Fibroblast of skin of back (primary cell): ENCODE measurements around the gene ACBD6.
"Not testable (repeated sequence)": the region's sequence is repeated elsewhere in the genome, so short reads cannot be mapped to it uniquely, and the experiment has no call there.

Source experiments
- DNase-seq: peaks from one replicate; pipeline ENCODE4 v3.0.0-alpha.2; 2013

Gene ACBD6

DNA sequence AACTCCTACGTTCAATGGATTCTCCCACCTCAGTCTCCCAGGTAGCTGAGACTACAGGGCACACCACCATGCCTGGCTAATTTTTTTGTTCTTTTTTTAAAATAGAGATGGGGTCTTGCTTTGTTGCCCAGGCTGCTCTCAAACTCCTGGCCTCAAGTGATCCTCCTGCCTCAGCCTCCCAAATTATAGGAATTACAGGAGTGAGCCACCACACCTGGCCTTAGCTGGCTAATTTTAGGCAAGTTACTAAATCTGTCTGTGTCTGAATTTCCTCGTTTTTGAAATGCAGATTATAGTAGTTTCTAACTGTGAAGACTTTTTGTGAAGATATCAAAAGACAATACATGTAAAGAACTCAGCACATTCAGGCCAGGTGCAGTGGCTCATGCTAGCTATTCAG is 13.7 kb downstream of the ACBD6 start:
- DNase-seq: no peak

- no peak for DNase-seq
These were observed 16.3 kb downstream of the ACBD6 start for GRCh38 chr1:180486092-180486491.

- no peak for DNase-seq
These were observed 17.9 kb downstream of the ACBD6 start for GRCh38 chr1:180484490-180484889.

DNA sequence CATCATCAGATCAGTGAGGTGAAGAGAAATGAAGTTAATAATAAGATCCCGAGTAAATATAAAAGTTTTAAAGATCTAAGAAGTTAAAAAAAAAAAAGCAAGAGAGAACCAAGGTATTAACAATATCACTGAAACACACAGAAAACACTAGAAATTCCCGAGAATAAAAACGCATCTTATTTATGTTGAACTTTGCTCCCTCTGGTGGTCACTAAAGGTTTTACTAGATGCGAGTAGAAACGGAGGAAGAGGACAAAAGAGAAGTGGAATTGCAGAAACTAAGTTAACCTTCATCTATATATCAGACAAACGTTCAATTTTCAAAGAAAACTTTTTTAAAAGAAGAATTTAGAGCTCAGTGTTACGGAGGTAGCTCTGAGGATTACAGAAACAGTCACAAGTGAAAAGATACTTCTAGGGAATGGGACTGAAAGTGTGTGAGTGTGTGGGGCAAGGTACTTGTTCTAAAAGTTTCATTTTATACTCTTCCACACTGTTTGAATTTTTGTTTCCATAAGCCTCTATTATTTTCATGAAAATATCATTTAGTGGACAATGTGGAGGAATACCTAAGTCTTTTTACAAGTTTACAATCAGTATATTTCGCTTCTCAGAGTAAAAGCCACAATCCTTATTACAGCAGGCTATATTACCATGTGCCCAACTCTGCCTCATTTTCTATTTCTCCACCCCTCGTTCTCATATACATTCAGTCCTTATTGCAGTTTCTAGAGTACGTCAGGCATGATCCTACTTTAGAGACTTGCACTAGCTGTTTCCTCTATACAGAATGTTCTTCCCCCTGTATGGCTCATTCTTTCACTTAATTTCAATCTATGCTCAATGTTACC is 19.7 kb downstream of the ACBD6 start:
- DNase-seq: peak; percentile 52

DNA sequence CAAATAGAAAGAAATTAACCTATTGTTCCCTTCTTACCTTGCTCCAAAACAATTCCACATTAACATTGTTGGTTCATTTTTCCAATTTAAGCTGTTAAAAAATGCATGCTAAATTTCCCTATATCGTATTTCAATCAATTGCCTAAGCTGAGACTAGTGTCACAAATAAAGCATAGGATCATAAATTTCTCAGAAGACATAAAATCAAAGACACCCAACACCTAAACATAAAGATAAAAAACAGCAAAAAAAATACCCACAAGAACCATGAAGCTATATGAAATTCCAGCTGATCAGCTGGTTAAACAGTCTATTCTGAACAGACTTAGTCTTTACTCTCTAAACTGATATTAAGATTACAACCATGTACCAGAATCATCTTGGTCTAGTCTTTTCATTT is 32.3 kb downstream of the ACBD6 start:
- DNase-seq: no peak

DNA sequence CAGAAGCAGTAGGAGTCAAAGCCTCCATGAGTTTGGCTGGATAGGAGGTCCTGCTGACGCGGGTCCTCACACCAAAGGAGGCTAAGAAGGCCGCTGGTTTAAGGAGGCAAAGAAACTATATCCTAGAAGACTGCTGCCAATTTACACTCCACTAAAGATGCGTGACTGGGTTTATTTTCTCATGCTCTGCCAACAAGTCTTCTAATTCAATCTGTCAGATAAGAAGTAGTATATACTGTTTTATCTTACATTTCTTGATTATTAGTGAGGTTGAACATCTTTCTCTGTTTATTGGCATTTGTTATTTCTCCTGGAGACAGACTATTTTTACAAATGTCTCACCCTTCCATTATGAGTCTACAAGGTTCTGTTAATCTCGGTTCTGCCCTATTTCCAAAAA is 34.1 kb downstream of the ACBD6 start:
- no peak for DNase-seq

DNA sequence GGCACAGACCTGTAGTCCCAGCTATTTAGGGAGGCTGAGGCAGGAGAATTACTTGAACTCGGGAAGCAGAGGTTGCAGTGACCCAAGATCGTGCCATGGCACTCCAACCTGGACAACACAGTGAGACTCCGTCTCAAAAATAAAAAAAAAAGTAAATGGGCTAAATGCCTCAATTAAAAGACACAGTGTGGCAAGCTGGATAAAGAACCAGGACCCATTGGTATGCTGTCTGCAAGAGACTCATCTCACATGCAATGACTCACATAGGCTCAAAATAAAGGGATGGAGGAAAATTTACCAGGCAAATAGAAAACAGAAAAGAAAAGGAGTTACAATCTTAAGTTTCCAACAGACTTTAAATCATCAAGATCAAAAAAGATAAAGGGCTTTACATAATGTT is 40.3 kb downstream of the ACBD6 start:
- DNase-seq: peak; percentile 6

DNA sequence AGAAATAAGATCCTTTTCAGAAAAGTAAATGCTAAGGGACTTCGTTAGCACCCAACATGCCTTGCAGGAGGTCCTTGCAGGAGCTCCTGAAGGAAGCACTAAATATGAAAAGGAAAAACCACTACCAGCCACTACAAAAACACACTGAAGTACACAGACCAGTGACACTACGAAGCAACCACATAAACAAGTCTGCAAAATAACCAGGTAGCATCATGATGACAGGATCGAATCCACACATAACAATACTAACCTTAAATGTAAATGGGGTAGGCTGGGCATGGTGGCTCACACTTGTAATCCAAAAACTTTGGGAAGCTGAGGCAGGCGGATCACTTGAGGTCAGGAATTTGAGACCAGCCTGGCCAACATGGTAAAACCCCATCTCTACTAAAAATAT is 40.7 kb downstream of the ACBD6 start:
- not testable (repeated sequence) for DNase-seq

DNA sequence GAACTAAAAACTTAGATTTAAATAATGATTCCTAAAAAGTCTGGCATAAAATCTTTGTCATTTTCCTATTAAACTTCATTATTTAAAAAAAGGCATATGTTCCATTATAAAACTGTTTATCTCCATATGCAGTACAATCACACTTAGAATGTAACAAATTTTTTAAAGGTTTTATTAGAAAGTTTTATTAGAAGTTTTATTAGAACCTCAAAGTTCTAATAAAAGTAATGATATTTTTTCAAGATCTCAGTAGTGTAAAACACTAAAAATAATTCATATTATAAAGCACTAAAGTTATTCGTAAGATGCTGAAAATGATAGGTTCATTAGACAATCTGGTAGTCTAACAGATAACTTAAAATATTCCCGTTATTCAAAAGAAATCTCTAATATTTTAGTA is 43.6 kb downstream of the ACBD6 start:
- no peak for DNase-seq

DNA sequence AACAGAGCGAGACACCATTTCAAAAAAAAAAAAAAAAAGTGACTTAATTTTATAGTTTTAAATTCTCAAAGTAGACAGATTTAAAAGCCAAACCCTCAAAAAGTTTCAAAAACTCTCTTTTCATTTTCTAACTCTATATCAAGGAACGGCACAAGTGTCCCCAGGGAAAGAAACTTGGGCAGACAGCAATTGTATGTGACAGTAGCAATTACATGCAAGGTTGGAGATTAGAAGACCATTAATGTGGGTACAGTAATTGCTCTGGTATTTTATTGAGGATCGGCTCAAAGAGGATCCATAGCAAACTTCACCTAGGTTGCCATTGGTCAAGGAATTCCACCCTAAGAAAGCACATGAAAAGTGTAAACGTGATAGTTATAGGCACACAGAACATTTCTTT is 46.2 kb downstream of the ACBD6 start:
- DNase-seq: no peak

GRCh38 chr1:180451504-180451903 is 50.9 kb downstream of the ACBD6 start:
- DNase-seq: no peak

DNA sequence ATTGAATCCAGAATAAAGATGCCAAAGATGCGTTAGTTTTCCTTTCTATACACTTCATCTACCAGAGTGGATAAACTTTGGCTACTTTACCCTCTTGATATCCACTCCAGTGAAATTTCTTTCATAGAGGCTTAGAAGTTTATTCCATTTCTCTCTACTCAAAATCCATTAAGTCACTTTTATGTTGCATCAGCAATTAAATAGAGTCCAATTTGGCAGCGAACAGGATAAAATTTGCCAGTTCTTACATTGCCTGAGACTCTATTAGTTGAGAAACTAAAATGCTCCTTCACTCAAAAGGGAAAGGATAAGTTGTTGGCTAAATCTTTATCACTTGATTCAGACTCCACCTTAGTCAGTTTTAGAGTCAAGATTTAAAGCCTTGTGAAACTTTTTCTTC is 57.9 kb downstream of the ACBD6 start:
- DNase-seq: no peak

DNA sequence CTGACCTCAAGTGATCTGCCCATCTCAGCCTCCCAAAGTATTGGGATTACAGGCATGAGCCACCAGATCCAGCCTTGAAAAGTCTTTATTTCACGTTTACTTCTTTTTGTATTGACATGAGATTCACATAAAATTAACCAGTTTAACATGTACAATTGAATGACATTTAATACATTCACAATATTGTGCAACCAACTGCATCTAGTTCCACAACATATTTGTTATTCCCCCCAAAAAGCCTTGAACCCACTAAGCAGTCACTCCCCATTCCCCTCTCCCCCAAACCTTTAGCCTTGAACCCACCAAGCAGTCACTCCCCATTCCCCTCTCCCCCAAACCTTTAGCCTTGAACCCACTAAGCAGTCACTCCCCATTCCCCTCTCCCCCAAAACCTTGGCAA is 62.0 kb downstream of the ACBD6 start:
- DNase-seq: no peak

- no peak for DNase-seq
These were observed 66.8 kb downstream of the ACBD6 start for GRCh38 chr1:180435566-180435965.

DNA sequence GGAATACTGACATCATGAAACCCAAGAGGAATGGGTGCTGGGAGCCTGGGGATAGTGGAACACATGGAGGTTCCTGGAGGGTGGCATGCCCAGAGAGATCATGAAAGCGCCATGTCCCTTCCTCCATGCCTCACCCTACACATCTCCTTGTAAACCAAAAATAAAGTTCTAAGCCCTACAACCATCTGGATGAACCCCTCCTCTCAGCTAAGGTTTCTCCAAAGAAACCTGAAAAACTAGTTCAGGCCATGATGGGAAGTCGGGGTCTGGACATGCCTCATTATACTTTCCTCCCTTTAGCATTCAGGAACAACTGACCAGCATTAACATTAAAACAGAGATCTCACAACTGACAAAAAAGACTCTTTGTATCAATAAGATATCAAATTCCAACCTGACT is 68.5 kb downstream of the ACBD6 start:
- DNase-seq: no peak

DNA sequence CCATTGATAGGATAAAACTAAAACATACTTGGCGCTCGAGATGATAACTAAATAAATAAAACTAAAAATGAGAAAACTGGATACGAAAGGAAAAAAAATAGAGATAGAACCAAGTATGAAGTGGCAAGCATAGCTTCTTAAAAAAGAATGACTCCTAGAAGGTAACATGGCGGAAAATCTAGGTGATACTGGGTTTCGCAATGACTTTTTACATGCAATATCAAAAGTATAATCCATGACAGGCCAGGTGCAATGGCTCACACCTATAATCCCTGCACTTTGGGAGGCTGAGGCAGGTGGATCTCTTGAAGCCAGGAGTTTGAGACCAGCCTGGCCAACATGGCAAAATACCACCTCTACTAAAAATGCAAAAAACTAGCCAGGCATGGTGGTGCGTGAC is 70.7 kb downstream of the ACBD6 start:
- DNase-seq: no peak

- no peak for DNase-seq
These were observed 73.3 kb downstream of the ACBD6 start for GRCh38 chr1:180428782-180429695.

DNA sequence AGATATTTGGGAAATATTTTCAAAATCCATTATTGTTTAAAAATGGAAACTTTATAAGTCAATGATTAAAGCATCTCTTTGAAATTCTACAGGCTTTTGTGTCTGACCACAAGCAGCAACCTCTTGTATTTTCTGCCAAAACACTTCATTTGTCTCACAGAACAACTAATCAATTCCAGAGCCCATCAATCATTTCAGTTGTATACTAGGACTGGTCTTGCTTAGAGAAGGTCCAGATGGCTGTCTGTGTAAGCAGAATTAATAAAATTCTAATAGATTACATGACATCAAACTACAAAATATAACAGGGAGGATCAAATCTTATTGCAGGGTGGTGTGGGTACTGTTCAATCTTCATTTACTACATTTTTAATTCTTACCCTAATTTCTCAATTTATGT is 76.4 kb downstream of the ACBD6 start:
- DNase-seq: no peak

- DNase-seq: no peak
These were observed 77.4 kb downstream of the ACBD6 start for GRCh38 chr1:180424848-180425457.

DNA sequence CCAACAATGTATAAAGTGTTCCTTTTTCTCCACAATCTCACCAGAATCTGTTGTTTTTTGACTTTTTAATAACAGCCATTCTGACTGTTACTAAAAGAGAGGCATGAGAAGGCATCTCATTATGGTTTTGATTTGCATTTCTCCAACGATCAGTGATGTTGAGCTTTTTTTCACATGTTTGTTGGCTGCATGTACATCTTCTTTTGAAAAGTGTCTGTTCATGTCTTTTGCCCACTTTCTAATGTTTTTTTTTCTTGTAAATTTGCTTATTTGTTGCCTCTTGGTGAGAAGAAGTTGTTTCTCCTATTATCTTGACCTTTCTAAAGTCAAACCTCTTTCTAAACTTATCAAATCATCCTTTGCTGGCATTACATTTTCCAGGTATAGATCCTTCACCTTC is 80.8 kb downstream of the ACBD6 start:
- no peak for DNase-seq

GRCh38 chr1:180421145-180421544 is 81.2 kb downstream of the ACBD6 start:
- DNase-seq: not testable (repeated sequence)

DNA sequence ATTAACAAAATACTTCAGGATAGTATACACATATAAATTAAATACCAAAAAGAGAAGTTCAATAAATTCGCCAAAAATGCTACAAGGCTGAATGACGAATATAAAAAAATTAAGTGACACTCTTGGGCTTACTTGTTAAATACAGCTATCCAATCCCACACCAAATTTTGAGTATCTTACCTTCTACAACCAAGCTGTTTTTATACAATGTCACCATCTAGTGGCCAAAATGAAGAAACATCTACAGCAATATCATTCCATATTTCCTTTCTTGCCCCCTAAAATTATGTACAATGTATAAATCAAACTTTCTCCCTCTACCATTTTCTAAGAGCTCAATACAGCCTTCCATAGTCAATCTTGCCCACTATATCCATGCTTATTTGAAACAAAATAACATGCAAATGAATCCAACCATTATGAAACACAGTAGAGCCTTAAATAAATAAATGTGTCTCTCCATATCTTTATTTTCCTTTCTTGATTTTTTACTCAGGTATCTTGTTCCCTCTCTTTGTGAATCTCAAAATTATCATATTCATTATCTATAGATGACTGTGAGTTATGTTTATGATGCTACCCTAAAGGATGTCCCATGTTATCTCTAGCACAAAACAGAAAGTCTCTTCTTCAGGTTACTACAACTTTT is 86.3 kb downstream of the ACBD6 start:
- DNase-seq: peak; percentile 47
